GM18502 (cell line): ENCODE results near the gene MISP.

Experiments
- ATAC-seq: cut with Tn5 transposase; IDR thresholded peaks from one replicate; pipeline ENCODE4 v1.9.1; 2021; ENCODE audit warnings: mild to moderate bottlenecking; ENCODE audit not compliant: unreplicated experiment, poor library complexity

MISP gene

DNA sequence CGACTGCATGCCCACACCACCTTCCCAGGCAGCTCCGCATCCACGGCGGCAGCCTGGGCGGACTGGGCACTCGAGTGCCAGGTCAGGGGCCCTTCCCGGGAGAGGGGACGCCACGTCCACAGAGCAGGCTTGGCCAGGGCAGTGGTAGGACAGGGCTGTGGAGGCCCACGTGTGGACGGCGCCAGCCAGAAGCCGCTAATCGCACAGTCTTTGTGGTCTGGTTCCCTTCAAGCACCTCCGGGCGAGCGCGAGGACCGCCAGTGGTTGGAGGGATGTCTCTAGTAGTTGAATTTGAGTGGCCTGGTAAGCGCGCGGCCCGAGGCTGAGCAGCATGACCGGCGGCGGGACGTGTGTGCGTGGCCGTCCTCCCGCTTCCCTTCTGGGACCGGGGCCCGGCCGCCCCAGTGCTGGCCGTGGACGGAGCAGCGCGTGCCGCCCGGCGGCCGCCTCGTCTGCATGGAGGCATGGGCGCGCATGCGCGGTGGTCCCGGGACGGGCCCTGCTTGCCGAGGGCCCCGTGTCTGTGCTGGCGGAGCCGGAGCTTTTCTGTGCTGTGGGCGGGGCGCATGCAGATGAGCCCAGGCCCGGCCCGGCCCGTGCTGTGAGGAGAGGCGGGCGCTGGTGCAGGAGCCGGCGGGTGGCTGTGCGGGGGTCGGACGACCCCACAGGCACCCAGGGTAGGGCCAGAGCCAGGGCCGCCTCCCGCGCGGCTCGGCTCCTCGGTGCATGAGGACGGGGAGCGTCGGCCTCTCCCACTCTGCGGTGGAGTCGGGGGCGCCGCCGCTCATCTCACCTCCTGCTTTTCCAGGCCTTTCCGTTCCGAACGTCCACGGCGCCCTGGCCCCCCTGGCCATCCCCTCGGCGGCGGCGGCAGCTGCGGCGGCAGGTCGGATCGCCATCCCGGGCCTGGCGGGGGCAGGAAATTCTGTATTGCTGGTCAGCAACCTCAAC is 55.0 kb downstream of the MISP start:
- ATAC-seq, result no peak

- ATAC-seq, result no peak
These were observed 56.0 kb downstream of the MISP start for GRCh38 chr19:806815-807421.

GRCh38 chr19:807627-808422 is 56.9 kb downstream of the MISP start:
- ATAC-seq, result no peak

GRCh38 chr19:808423-808775 is 57.5 kb downstream of the MISP start:
- no peak for ATAC-seq

GRCh38 chr19:810077-810855 is 59.4 kb downstream of the MISP start:
- no peak for ATAC-seq

DNA sequence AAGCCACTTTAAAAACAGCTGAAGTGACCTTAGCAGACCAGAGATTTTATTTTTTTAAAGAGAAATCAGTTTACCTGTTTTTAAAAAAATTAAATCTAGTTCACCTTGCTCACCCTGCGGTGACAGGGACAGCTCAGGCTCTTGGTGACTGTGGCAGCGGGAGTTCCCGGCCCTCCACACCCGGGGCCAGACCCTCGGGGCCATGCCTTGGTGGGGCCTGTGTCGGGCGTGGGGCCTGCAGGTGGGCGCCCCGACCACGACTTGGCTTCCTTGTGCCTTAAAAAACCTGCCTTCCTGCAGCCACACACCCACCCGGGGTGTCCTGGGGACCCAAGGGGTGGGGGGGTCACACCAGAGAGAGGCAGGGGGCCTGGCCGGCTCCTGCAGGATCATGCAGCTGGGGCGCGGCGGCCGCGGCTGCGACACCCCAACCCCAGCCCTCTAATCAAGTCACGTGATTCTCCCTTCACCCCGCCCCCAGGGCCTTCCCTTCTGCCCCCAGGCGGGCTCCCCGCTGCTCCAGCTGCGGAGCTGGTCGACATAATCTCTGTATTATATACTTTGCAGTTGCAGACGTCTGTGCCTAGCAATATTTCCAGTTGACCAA is 60.1 kb downstream of the MISP start:
- ATAC-seq, result no peak

DNA sequence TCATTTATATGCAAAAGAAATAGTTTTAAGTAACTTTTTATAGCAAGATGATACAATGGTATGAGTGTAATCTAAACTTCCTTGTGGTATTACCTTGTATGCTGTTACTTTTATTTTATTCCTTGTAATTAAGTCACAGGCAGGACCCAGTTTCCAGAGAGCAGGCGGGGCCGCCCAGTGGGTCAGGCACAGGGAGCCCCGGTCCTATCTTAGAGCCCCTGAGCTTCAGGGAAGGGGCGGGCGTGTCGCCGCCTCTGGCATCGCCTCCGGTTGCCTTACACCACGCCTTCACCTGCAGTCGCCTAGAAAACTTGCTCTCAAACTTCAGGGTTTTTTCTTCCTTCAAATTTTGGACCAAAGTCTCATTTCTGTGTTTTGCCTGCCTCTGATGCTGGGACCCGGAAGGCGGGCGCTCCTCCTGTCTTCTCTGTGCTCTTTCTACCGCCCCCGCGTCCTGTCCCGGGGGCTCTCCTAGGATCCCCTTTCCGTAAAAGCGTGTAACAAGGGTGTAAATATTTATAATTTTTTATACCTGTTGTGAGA is 60.7 kb downstream of the MISP start:
- ATAC-seq, result no peak

DNA sequence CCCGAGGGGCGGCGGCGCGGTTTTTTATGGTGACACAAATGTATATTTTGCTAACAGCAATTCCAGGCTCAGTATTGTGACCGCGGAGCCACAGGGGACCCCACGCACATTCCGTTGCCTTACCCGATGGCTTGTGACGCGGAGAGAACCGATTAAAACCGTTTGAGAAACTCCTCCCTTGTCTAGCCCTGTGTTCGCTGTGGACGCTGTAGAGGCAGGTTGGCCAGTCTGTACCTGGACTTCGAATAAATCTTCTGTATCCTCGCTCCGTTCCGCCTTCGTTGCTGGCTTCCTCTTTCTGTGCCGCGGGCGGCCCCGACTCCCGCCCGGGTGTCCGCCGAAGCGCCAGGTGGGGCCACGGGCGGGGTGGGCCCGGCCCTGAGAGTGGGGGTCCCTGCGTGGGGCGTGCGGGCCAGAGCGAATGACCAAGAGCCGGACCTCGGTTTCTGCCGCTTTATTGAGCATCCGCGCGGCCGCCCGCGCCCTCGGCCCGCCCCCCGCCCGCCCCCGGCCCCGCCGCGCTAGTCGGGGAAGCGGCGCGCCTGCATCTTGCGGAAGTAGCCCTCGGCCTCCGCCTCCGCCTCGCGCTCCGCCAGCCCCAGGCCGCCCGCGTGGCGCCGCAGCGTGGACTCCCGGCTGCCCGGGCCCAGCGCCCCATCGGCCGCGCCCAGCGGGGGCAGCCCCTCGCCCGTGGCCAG is 61.3 kb downstream of the MISP start:
- ATAC-seq, result no peak

GRCh38 chr19:812747-813218 is 61.9 kb downstream of the MISP start:
- ATAC-seq, result no peak

DNA sequence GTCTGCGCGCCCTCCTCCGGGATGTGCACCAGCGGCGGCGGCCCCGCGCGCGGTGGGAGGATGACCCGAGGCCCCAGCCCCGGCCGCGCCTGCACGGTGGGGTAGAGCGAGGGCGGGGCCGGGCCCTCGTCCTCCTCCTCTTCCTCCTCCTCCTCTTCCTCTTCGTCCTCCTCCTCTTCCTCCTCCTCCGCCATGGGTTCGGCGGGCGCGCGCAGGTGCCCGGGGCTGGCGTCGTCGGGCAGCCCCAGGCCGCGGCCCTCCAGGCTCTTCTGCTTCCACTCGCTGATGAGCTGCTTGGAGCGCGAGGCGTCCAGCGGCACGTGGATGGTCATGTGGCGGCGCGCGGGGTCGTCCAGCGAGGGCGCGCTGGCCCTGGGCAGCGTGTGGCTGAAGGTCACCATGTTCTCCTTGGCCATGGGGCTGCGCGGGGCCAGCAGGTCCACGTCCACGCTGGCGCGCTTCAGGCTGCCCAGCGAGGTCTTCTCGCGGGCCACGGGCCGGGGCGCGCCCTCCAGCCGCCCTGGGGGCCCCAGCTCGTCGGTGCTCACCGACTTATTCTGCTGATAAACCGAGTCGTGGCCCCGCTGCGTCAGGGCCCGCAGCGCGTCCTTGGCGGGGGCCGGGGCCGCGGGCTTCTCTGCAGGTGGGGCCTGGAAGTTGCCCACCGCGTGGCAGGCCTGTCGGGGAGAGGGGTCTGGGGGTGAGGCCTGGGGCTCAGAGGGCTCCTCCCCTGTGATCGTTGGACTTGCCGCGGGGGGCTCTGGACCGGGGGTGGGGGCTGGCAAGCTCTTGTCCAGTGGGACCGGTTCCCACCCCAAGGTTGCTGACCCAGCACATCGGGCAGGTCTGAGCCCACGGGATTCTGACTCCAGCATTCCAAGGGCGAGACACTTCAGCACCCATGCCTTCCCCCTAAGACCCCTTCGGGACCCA is 62.6 kb downstream of the MISP start:
- ATAC-seq, result no peak
